SU-DHL-6 (cell line): Measurements from ENCODE around the gene SOX5.

Source experiments
- H2AFZ ChIP-seq: fragments of 200-600 bp; sonication (generic); 2 replicates; pipeline ENCODE4 v1.6.1; 2014; ENCODE audit warnings: low read depth, mild to moderate bottlenecking, moderate library complexity, mixed read lengths, antibody characterized with exemption, low read length; ENCODE audit not compliant: severe bottlenecking
- H3F3A ChIP-seq: fragments of 200-600 bp; shearing (Covaris generic); 2 replicates; pipeline ENCODE4 v1.6.0; 2016; ENCODE audit warnings: antibody characterized with exemption, mild to moderate bottlenecking; ENCODE audit not compliant: insufficient read depth
- H3K27ac ChIP-seq: fragments of 200-600 bp; sonication (generic); 2 replicates; pipeline ENCODE4 v1.5.1; 2016; ENCODE audit warnings: low read depth, mild to moderate bottlenecking, low read length, moderate library complexity, mixed read lengths
- H3K27me3 ChIP-seq: fragments of 200-600 bp; sonication (generic), shearing (Covaris generic); 2 replicates; pipeline ENCODE4 v1.6.0; 2014; ENCODE audit warnings: mild to moderate bottlenecking, low read length
- H3K36me3 ChIP-seq: fragments of 200-600 bp; sonication (generic); 2 replicates; pipeline ENCODE4 v1.6.1; 2014; ENCODE audit warnings: mild to moderate bottlenecking, low read length, mixed read lengths
- H3K4me2 ChIP-seq: fragments of 300-600, 200-600 bp; shearing (Covaris generic), sonication (generic); 2 replicates; pipeline ENCODE4 v1.6.0; 2014; ENCODE audit warnings: low read length, low read depth, mild to moderate bottlenecking; ENCODE audit not compliant: poor library complexity, severe bottlenecking
- H3K4me3 ChIP-seq: fragments of 200-600 bp; sonication (generic); 2 replicates; pipeline ENCODE4 v1.5.1; 2014; ENCODE audit warnings: antibody characterized with exemption, low read length, mild to moderate bottlenecking, mixed read lengths; ENCODE audit not compliant: insufficient read depth, poor library complexity, severe bottlenecking
- H3K79me2 ChIP-seq: fragments of 200-600 bp; sonication (generic); 2 replicates; pipeline ENCODE4 v1.6.1; 2014; ENCODE audit warnings: mild to moderate bottlenecking, low read length, moderate library complexity; ENCODE audit not compliant: insufficient read depth
- H3K9ac ChIP-seq: fragments of 200-600 bp; sonication (generic); 2 replicates; pipeline ENCODE4 v1.7.0; 2014; ENCODE audit warnings: mild to moderate bottlenecking, low read length
- H3K9me2 ChIP-seq: fragments of 200-600 bp; sonication (generic); replicated peaks from 2 replicates; pipeline ENCODE4 v1.6.1; 2014; ENCODE audit warnings: low read length; ENCODE audit not compliant: insufficient read depth
- H3K9me3 ChIP-seq: fragments of 200-600 bp; sonication (generic); 2 replicates; pipeline ENCODE4 v1.6.1; 2014; ENCODE audit warnings: low read length, mixed read lengths; ENCODE audit not compliant: insufficient read depth
- H4K20me1 ChIP-seq: fragments of 200-600 bp; sonication (generic); 2 replicates; pipeline ENCODE4 v1.6.1; 2014; ENCODE audit warnings: low read depth, mild to moderate bottlenecking, antibody characterized with exemption, low read length, moderate library complexity, mixed read lengths
- EZH2phosphoT487 ChIP-seq: fragments of 200-600 bp; sonication (generic), shearing (Covaris generic); conservative IDR thresholded peaks from 2 replicates; pipeline ENCODE4 v1.6.1; 2018; ENCODE audit warnings: mild to moderate bottlenecking, antibody characterized with exemption, low read length, moderate library complexity, mixed read lengths
- TF ChIP-seq, protein P1 (sequence below): fragments of 200-600 bp; sonication (generic); IDR thresholded peaks from one replicate; pipeline ENCODE4 v1.5.1; 2017; ENCODE audit warnings: antibody characterized with exemption, mild to moderate bottlenecking, low read length, moderate library complexity; ENCODE audit not compliant: insufficient read depth, poor library complexity, severe bottlenecking

SOX5 gene

DNA sequence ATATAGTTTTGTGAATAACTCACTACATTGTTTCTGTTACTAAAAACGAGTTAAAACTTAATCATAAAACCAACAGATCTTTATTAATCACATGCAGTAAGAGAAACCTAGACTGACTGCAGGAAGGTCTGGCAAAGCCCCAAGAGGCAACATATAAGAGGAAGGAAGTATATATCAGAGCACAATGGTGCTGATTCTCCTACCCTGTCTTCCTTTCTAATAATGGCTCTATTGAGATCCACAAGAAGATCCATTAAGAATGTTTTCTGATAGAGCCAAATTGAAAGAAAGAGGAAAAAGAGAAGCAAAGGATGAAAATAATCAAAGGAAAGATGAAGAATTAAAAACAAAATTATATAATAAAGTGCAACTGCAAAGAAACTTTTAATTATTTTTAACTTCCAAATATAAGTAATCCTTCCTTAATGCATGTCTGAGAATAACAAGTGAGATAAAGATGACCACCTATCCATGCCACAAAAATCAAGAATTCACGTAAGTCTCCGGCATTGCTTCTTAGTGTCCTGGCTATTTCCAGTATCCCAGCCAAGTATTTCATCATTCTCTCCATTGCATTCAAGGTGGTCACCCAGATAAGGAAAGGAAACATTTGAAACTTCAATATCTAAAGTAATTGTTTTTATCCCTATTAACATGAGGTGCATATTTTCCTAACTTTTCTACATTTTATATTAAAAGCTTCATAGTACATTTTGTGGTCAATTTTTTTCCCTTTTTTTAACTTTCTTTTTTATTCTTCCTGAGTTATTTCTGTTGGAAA is 62.2 kb downstream of the SOX5 start:
- Histone ChIP-seq H3K27me3 (0 out of 2 replicates have a peak, but pooled peaks cover 2% of the 10 kb centered on the region), H3F3A (no peaks in the 10 kb centered on the region), H3K36me3 (no peaks in the 10 kb centered on the region), H3K9me2 (no peaks in the 10 kb centered on the region), H3K9ac (no peak overlapping the region), H3K4me2 (no peak overlapping the region), H4K20me1 (no peaks in the 10 kb centered on the region), H3K27ac (no peak overlapping the region), H3K9me3 (no peaks in the 10 kb centered on the region), H3K79me2 (no peaks in the 10 kb centered on the region), H3K4me3 (no peak overlapping the region), H2AFZ (no peak overlapping the region)
- TF ChIP-seq EZH2phosphoT487: no peak
- TF ChIP-seq, protein P1, sequence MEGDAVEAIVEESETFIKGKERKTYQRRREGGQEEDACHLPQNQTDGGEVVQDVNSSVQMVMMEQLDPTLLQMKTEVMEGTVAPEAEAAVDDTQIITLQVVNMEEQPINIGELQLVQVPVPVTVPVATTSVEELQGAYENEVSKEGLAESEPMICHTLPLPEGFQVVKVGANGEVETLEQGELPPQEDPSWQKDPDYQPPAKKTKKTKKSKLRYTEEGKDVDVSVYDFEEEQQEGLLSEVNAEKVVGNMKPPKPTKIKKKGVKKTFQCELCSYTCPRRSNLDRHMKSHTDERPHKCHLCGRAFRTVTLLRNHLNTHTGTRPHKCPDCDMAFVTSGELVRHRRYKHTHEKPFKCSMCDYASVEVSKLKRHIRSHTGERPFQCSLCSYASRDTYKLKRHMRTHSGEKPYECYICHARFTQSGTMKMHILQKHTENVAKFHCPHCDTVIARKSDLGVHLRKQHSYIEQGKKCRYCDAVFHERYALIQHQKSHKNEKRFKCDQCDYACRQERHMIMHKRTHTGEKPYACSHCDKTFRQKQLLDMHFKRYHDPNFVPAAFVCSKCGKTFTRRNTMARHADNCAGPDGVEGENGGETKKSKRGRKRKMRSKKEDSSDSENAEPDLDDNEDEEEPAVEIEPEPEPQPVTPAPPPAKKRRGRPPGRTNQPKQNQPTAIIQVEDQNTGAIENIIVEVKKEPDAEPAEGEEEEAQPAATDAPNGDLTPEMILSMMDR: no peak

DNA sequence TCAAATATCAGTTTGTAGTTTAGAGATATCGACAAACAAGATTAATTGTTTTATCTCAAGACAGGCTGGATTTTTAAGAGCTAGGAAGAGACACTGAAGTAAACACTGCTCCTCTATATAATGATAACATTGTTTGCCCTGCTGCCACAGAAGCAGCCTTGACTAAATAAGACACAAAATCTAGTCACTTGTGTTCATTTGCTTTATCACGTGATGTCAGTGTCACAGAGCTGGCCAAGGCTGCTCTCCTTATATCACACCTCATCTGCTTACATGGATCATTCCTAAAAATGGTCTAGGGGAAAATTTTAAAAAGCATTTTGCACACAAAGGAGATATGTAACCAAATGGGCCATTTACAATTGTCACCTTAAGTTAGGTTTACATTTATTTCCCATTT is 64.1 kb downstream of the SOX5 start:
- Histone ChIP-seq H3K79me2 (no peaks in the 10 kb centered on the region), H3K9ac (no peak overlapping the region), H3K36me3 (no peaks in the 10 kb centered on the region), H3K9me2 (no peaks in the 10 kb centered on the region), H4K20me1 (no peaks in the 10 kb centered on the region), H3K4me2 (no peak overlapping the region), H2AFZ (no peak overlapping the region), H3F3A (no peaks in the 10 kb centered on the region), H3K27me3 (no peaks in the 10 kb centered on the region), H3K9me3 (no peaks in the 10 kb centered on the region), H3K27ac (no peak overlapping the region), H3K4me3 (no peak overlapping the region)
- no peak for TF ChIP-seq EZH2phosphoT487
- TF ChIP-seq, protein P1: no peak

DNA sequence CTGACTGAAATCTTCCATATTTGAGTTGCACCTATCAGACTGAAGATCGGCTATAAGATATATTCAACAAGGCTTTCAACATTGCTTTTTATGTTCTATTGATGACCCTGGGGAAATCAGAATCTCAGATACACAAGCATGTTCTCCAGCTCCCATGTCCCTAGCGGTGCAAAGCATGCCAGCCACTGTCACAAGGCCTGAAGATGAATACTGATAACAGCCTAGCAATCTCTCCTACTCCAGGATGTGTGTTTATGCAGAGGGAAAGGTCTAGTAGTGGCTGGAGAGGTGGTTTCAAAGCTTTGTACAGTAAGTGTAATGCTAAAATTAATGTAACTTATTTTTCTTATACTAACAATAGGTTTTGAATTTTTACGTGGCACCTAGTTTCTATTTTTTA is 64.6 kb downstream of the SOX5 start:
- Histone ChIP-seq H3K27ac (no peak overlapping the region), H3K4me2 (no peak overlapping the region), H3K4me3 (no peak overlapping the region), H3K79me2 (no peaks in the 10 kb centered on the region), H2AFZ (no peak overlapping the region), H3K9ac (no peak overlapping the region), H3K9me2 (no peaks in the 10 kb centered on the region), H3K9me3 (no peaks in the 10 kb centered on the region), H3K36me3 (no peaks in the 10 kb centered on the region), H3F3A (no peaks in the 10 kb centered on the region), H4K20me1 (no peaks in the 10 kb centered on the region), H3K27me3 (no peaks in the 10 kb centered on the region)
- TF ChIP-seq, protein P1: no peak
- TF ChIP-seq EZH2phosphoT487: no peak
